NCI-H524 (cell line): ENCODE measurements around the gene PRRT2.

Source experiments
- DNase-seq, 2 experiments: peaks; one replicate each; lab custom pipeline; 2025; lab: John Stamatoyannopoulos, UW

The PRRT2 gene

GRCh38 chr16:29862383-29862883 lies 50.4 kb downstream of the PRRT2 start:
- DNase-seq, result peak in 1 of 2 experiments; percentile 39

- DNase-seq, result peak; percentile 95 to 98
These were observed 51.1 kb downstream of the PRRT2 start, which contains the start of gene CDIPT for GRCh38 chr16:29862884-29863668. TSS of gene CDIPT (minus strand) at chr16:29863226. CDS start at chr16:29862857, 369 bp downstream.

GRCh38 chr16:29863669-29863984 lies 51.6 kb downstream of the PRRT2 start:
- no peak for DNase-seq

GRCh38 chr16:29864205-29864604 lies 52.2 kb downstream of the PRRT2 start:
- no peak for DNase-seq
